A673 (cell line): ENCODE results near the gene LRRC1. TPM values are rescaled to one million over a fixed set of nuclear protein-coding genes. Genes with fewer than 3 reads are reported as not detected.

Experiments
- BruUV-seq: library from RNA; stranded (reverse); fragments of 400-500 nt; replicated peaks from 2 replicates; lab custom pipeline; 2021; lab: Mats Ljungman, UMichigan
- CTCF ChIA-PET: fragments of 300-600 bp; sonication (Branson Sonifier 250); formaldehyde crosslinking; loops from one replicate; lab custom pipeline; 2022; ENCODE audit warnings: antibody characterized with exemption; lab: Charles Lee
- POLR2A ChIA-PET: fragments of 300-600 bp; sonication (Branson Sonifier 250); formaldehyde crosslinking; loops from one replicate; lab custom pipeline; 2022; ENCODE audit warnings: antibody characterized with exemption; ENCODE audit not compliant: low non-redundant PET; lab: Charles Lee
- DNase-seq: peaks from one replicate; pipeline ENCODE4 v3.0.0-alpha.2; 2015; ENCODE audit warnings: low spot score
- H3K27ac ChIP-seq: fragments of 200-600 bp; sonication (generic); 2 replicates; pipeline ENCODE4 v1.5.1; 2016; ENCODE audit warnings: mixed run types, low read depth, mild to moderate bottlenecking, mixed read lengths, antibody characterized with exemption, low read length; ENCODE audit not compliant: poor library complexity, severe bottlenecking
- H3K27me3 ChIP-seq: fragments of 200-600 bp; sonication (generic); replicated peaks from 2 replicates; pipeline ENCODE4 v1.6.1; 2017; ENCODE audit warnings: mixed run types, low read depth, mild to moderate bottlenecking, mixed read lengths, antibody characterized with exemption, low read length; ENCODE audit not compliant: insufficient read depth, poor library complexity
- H3K36me3 ChIP-seq: fragments of 200-600 bp; sonication (generic); 2 replicates; pipeline ENCODE4 v1.6.1; 2016; ENCODE audit warnings: mixed run types, mild to moderate bottlenecking, mixed read lengths, antibody characterized with exemption, low read length; ENCODE audit not compliant: insufficient read depth, poor library complexity, severe bottlenecking
- H3K4me1 ChIP-seq: fragments of 200-600 bp; sonication (generic); 2 replicates; pipeline ENCODE4 v1.6.1; 2017; ENCODE audit warnings: mixed run types, mild to moderate bottlenecking, mixed read lengths, antibody characterized with exemption, low read length; ENCODE audit not compliant: insufficient read depth, poor library complexity, severe bottlenecking
- H3K4me3 ChIP-seq: fragments of 200-600 bp; sonication (generic); 2 replicates; pipeline ENCODE4 v1.5.1; 2016; ENCODE audit warnings: low read depth, mixed run types, mild to moderate bottlenecking, mixed read lengths, low read length; ENCODE audit not compliant: poor library complexity, severe bottlenecking
- H3K9me3 ChIP-seq: fragments of 200-600 bp; sonication (generic); 2 replicates; pipeline ENCODE4 v1.6.1; 2016; ENCODE audit warnings: mixed run types, low read depth, mild to moderate bottlenecking, mixed read lengths, antibody characterized with exemption, low read length; ENCODE audit not compliant: poor library complexity, severe bottlenecking
- CTCF ChIP-seq: fragments of 300-800, 200-600 bp; sonication (generic); conservative IDR thresholded peaks from 2 replicates; pipeline ENCODE4 v1.5.1; 2017; ENCODE audit warnings: low read depth, mild to moderate bottlenecking, antibody characterized with exemption, low read length, moderate library complexity, mixed read lengths
- EZH2 ChIP-seq: fragments of 200-600 bp; sonication (generic); IDR thresholded peaks from 2 replicates; pipeline ENCODE4 v1.6.1; 2017; ENCODE audit warnings: borderline replicate concordance, low read depth, mild to moderate bottlenecking, mixed read lengths, antibody characterized with exemption, low read length; ENCODE audit not compliant: poor library complexity, severe bottlenecking
- intact Hi-C: fragments of 100-400 bp; cut with micrococcal nuclease; formaldehyde crosslinking; loops from one replicate; pipeline ENCODE4 v1.10.0; 2022; ENCODE audit not compliant: unreplicated experiment
- total RNA-seq: library from RNA; stranded (reverse); gene quantifications from 2 replicates; pipeline ENCODE4 v1.2.3, GENCODE V29; 2021

The LRRC1 gene
- total RNA-seq, 1 experiment from 2014 or later, result 4.4 TPM

- H3K27ac ChIP-seq, result no peak overlapping the region
- CTCF ChIA-PET, result no interaction called here
- no peaks in the 10 kb centered on the region for H3K4me1 ChIP-seq
- H3K27me3 ChIP-seq, result no peaks in the 10 kb centered on the region
- no peak for TF ChIP-seq EZH2
- no peak for TF ChIP-seq CTCF
- BruUV-seq, result no TSS peak
- intact Hi-C loops, result loop anchor here (5.0 kb wide), 1 partner anchor 42 kb away; no protein-coding TSS in a partner anchor
- H3K4me3 ChIP-seq, result no peak overlapping the region
- POLR2A ChIA-PET, result no interaction called here
- H3K36me3 ChIP-seq, result no peaks in the 10 kb centered on the region
- DNase-seq, result no peak
- peaks cover 3% of the 10 kb centered on the region for H3K9me3 ChIP-seq
Measured at GRCh38 chr6:53874964-53875363, 80.2 kb downstream of the LRRC1 start.

- H3K27me3 ChIP-seq, result no peaks in the 10 kb centered on the region
- no peak overlapping the region for H3K27ac ChIP-seq
- DNase-seq, result no peak
- CTCF ChIA-PET, result interaction anchor here (0.6 kb wide), 1 partner anchor 151 kb away, joined by 3 read pairs; no protein-coding TSS in a partner anchor
- H3K36me3 ChIP-seq, result no peaks in the 10 kb centered on the region
- H3K4me1 ChIP-seq, result no peaks in the 10 kb centered on the region
- peaks cover 3% of the 10 kb centered on the region for H3K9me3 ChIP-seq
- intact Hi-C loops, result no loop called here
- no TSS peak for BruUV-seq
- H3K4me3 ChIP-seq, result no peak overlapping the region
- POLR2A ChIA-PET, result no interaction called here
- TF ChIP-seq CTCF, result no peak
- no peak for TF ChIP-seq EZH2
Measured at GRCh38 chr6:53877151-53877550, 82.3 kb downstream of the LRRC1 start.

DNA sequence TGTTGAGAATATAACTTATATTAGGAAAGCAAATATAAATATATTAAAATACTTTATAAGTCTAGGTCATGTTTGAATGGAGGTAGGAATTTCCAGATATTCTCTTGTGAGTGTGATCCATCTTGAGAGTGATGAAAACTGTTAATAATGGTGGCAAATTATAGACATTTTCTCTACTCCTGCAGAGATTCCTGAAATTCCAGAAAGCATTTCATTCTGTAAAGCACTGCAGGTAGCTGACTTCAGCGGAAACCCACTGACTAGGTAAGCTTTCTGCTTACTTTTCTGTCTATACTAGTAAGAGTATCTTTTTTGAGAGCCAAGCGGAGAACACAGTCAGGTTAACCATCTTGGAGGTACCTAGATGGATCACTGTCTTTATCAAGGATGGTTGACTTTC, 84.0 kb downstream of the LRRC1 start:
- BruUV-seq, result no TSS peak
- TF ChIP-seq EZH2 (no peak), CTCF (no peak)
- CTCF ChIA-PET, result no interaction called here

More for the DNA sequence above, 84.0 kb downstream of the LRRC1 start:
- no peak overlapping the region for H3K4me3 ChIP-seq
- no peaks in the 10 kb centered on the region for H3K36me3 ChIP-seq
- no peaks in the 10 kb centered on the region for H3K9me3 ChIP-seq
- DNase-seq, result no peak
- POLR2A ChIA-PET, result no interaction called here
- H3K4me1 ChIP-seq, result no peaks in the 10 kb centered on the region
- H3K27ac ChIP-seq, result no peak overlapping the region
- intact Hi-C loops, result no loop called here
- H3K27me3 ChIP-seq, result no peaks in the 10 kb centered on the region
